Activated CD4-positive, alpha-beta T cell treated with anti-CD3 and anti-CD28 coated beads, Interleukin-2, Interleukin-4, amounts not matched to agents 100 ng/mL and 50 ng/mL, durations not matched to agents 16 hours and 8 hours (primary cell): ENCODE results near the gene PCDHGA4.
"Not testable (repeated sequence)": the region's sequence is repeated elsewhere in the genome, so short reads cannot be mapped to it uniquely, and the experiment has no call there.

ENCODE experiments used
- DNase-seq: peaks from one replicate; pipeline ENCODE4 v3.0.0-alpha.2; 2020; ENCODE audit warnings: low spot score

PCDHGA4 gene

GRCh38 chr5:141354900-141355469 is at the start of gene PCDHGA4:
Gene PCDHGA4 (plus strand): TSS chr5:141355021. CDS start chr5:141355108, 87 bp downstream.
- no peak for DNase-seq

DNA sequence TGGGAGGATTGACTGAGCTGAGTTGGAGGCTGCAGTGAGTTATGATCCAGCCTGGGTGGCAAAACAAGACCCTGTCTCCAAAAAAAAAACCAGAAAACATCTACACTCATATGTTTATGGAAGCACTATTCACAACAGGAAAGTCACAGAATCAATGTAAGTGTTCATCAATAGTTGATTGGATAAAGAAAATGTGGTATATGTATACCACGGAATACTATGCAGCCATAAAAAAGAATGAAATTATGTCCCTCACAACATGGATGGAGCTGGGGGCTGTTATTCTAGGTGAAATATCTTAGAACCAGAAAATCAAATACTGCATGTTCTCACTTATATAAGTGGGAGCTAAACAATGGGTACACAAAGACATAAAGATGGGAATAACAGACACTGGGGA is 48.2 kb upstream of the PCDHGA4 start:
- DNase-seq = no peak

DNA sequence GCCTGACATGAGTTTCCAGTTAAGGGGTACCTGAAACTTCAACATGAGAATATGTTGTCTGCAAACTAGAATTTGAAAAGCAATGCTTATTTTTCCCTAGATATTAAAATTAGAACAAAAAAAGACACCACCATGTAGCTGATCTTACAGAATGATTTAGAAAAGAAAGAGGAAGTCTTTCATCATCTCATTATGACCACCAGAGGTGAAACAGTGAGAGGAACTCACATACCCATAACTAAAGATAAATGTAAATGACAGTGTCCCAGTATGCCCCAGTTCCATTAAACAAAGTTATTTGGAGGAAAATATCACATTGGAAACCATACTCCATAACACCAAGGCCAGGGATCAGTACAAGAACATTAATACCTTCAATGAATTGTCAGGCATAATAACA is 41.1 kb upstream of the PCDHGA4 start:
- DNase-seq = no peak

- not testable (repeated sequence) for DNase-seq
Measured at GRCh38 chr5:141316963-141317362, 37.9 kb upstream of the PCDHGA4 start.

GRCh38 chr5:141319202-141319601 is 35.6 kb upstream of the PCDHGA4 start:
- DNase-seq = no peak

- no peak for DNase-seq
Measured at GRCh38 chr5:141319699-141320098, 35.1 kb upstream of the PCDHGA4 start.

- peak; percentile 93 for DNase-seq
Measured at GRCh38 chr5:141320225-141321169, 34.3 kb upstream of the PCDHGA4 start, which contains the start of gene TAF7. Gene TAF7 (minus strand): TSS chr5:141320784. CDS start chr5:141320044, 740 bp downstream.

DNA sequence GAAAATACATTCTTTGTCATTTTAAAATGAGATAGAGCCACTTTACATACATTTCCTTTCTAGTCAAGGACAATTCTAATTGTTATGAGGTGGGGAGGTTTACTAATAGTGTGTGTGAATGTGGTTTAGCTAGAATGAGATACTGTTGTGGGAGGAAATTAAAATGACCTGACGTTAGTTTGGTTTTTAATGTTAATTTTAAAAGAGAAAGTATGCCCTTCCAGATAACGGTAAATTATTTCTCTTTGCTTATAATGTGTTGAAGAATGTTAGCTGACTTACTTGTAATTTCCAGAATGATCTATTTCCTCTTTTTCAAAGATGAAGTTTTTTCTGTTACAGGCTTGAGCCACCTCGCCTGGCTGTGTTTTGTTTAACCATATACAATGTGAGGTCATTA is 32.6 kb upstream of the PCDHGA4 start:
- DNase-seq = no peak

GRCh38 chr5:141326088-141326854 is 28.6 kb upstream of the PCDHGA4 start:
- peak; percentile 51 for DNase-seq

DNA sequence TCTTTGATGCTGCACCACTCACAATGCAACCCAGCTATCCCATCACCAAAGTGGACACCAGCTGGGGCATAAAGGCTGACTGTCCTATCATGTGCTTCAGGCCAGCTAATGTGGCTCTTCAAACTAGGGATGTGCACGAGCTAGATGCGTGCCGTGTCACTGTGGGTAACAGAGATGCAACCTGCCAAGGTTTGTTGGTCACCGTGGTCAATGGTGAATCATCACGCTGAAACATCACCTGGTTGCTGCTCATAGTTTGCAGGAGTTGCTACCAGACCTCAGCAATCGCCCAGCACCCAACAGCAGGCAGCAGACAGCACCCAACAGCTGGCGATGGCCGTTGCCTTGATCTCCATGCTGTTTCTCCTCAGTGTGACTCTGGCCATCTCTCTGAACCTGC is 26.6 kb upstream of the PCDHGA4 start:
- DNase-seq = no peak

DNA sequence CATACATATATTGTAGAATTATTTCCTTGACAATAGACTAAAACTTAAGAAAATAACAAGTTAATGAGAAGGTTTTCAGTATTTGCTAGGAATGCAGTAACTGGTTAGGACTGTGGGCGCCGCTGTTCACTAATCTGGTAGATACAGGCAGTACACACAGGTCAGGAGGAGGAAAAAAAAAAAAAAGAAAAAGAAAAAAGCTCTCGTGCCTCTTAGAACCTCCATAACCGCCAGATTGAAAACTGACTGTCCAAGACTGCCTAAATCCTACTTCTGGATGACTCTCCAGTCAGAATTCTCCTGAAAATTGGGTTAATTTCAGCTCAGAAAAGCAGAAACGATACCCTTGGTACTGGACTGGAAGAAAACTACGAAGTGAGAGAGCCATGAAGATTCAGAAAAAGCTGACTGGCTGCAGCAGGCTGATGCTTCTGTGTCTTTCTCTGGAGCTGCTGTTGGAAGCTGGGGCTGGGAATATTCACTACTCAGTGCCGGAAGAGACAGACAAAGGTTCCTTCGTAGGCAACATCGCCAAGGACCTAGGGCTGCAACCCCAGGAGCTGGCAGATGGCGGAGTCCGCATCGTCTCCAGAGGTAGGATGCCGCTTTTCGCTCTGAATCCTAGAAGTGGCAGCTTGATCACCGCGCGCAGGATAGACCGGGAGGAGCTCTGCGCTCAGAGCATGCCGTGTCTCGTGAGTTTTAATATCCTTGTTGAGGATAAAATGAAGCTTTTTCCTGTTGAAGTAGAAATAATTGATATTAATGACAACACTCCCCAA is 24.3 kb upstream of the PCDHGA4 start, which contains the start of gene PCDHGA1:
Gene PCDHGA1 (plus strand): TSS at position 216 of the 782 bp plus-strand sequence.
- peak; percentile 9 for DNase-seq

- not testable (repeated sequence) for DNase-seq
Measured at GRCh38 chr5:141332571-141332970, 22.2 kb upstream of the PCDHGA4 start.

- DNase-seq = no peak
Measured at GRCh38 chr5:141338538-141339306, 16.1 kb upstream of the PCDHGA4 start, which contains the start of gene PCDHGA2. Gene PCDHGA2 (plus strand): TSS chr5:141338760.

- not testable (repeated sequence) for DNase-seq
Measured at GRCh38 chr5:141340781-141341354, 14.0 kb upstream of the PCDHGA4 start.

GRCh38 chr5:141342773-141343172 is 12.0 kb upstream of the PCDHGA4 start:
- DNase-seq = no peak

DNA sequence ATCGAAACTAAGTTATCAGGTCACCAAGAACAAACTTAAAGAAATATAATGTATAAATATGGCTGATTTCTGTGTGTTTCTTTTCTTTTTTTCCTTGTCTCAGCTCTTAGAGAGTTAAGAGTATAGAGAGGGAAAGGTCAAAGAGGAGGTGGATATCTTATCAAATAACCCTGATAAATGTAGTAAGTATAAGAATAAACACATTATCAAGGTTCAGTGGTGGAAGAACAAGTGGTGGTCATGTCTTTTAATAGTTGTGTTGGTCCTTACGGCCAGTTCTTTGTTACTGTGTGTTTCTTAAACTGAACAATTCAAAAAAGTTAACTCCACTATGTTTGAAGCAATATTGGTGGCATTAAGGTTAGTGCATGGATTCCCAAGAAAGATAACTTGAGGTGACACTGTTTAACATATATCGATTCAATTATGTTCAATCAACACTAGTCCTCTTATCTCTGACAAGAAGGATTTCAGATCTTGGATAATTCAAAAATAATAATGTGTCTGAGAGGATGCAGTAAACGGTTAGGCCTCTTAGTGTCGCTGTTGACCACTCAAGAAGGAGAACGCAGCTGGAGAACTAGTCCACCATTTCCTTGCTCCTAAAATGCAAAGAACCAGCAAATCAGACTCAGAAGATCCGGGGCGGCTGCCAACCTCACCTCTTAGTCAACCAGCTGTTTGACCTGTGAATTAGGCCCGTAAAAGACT is 11.4 kb upstream of the PCDHGA4 start, which contains the start of gene PCDHGA3:
Gene PCDHGA3 (plus strand): TSS at position 588 of the 711 bp plus-strand sequence. CDS start 205 bp downstream, outside the sequence.
- DNase-seq = peak; percentile 11

- DNase-seq = no peak
Measured at GRCh38 chr5:141343953-141344463, 10.8 kb upstream of the PCDHGA4 start.

- no peak for DNase-seq
Measured at GRCh38 chr5:141345327-141345726, 9.5 kb upstream of the PCDHGA4 start.

DNA sequence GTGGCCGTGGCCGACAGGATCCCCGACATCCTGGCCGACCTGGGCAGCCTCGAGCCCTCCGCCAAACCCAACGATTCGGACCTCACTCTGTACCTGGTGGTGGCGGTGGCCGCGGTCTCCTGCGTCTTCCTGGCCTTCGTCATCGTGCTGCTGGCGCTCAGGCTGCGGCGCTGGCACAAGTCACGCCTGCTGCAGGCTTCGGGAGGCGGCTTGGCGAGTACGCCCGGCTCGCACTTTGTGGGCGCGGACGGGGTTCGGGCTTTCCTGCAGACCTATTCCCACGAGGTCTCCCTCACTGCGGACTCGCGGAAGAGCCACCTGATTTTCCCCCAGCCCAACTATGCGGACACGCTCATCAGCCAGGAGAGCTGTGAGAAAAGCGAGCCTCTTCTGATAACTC is 8.8 kb upstream of the PCDHGA4 start:
- not testable (repeated sequence) for DNase-seq
